HuH-7.5 (cell line): ENCODE measurements around the gene PLPP3.

ENCODE experiments used
- DNase-seq: peaks from one replicate; pipeline ENCODE4 v3.0.0; 2011; ENCODE audit warnings: low spot score

The PLPP3 gene

DNA sequence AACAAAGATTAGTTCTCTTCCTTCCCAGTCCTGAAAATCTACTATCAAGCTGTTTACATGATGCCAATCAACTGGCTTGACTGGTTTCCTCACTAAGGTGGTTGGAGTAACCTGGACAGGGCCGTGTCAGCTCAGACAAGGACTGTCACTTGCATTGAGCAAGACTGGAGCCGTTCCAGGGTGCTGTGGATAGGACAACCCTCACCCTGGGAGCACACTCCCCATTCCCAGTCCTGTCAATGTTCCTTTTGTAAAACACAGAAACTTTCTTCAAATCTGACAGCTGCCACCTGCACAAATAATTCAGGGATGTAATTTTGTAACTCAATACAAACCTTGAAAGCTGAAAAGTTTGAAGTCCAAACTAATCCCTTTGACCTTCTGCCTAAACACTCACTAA is 31.4 kb downstream of the PLPP3 start:
- DNase-seq: no peak

- no peak for DNase-seq
These were observed 31.9 kb downstream of the PLPP3 start for GRCh38 chr1:56547473-56547872.

GRCh38 chr1:56545711-56546110 is 33.7 kb downstream of the PLPP3 start:
- DNase-seq: no peak

DNA sequence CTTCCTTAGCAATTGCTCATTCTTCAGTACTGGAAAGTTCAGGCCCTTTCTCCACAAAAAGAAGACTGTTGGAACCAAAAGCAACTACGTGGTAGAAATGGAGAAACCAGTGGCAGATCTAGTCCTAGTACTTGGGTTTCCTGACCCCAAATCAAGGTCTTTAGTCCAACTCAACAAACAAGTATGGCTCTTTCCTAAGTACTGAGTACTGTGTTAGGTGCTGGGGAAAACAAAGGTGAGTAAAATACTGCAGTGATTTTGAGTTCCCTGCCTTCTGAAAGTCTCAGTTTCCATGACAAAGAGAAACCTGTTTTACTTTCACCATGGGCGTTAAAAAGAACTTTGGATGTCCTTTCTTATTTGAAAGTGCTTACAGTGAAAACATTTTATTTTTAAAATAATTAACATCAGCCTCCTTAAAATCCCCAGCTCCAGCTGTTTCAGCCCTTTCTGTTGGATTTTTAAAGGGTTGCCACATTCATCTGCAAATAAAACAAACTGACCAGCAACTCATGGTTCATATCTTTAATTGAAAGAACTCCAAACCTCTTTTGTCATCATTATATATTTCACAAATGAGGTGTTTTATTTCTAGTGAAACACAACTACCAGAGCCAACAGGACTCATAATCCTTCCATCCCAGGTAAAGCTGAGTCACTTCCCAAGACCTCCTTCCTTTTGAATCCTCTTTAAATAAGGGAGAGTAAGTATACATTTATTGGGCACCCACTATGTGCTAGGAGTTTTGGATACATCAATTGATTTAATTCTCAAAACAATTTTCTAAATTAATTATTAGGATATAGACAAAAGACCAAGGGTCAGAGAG is 35.4 kb downstream of the PLPP3 start:
- no peak for DNase-seq

GRCh38 chr1:56542651-56543050 is 36.7 kb downstream of the PLPP3 start:
- DNase-seq: no peak

- DNase-seq: no peak
These were observed 38.0 kb downstream of the PLPP3 start for GRCh38 chr1:56541408-56541807.

DNA sequence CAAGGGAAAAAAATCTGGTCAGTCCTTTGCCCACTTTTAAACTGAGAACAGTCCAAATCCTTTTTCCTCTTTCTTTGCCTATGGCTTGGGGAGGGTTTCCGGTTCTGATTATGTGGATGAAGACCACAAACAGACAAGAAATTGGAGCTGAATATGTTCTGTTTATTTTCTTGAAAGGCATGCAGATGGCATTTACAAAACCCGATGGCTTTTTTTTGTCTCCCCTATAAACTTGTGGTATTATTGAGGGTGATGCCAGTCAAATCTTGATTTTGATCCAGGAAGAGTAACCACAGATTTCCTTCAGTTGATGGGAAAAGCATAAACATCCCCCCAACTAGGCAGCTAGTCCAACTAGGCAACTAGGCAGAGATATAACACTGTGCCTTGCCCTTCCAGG is 38.9 kb downstream of the PLPP3 start:
- no peak for DNase-seq

DNA sequence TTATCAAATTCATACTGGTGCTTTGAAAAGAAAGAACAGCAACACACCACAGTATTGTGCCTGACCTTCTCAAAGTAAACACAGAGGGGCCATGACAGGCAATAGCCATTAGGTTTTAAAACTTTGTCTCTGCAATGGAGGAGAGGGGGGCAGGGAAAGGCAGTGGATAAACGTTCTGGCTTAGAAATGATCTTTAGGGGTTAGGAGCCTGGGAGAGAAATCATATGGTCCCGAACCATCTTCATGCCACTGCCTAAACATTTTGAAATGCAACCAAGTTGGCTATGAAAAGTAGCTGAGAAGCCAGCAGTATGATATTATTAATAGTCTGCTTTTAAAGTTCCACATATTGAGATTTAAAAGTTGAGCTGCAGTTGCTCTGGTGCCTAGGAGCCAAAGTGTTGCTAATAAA is 39.8 kb downstream of the PLPP3 start:
- no peak for DNase-seq

DNA sequence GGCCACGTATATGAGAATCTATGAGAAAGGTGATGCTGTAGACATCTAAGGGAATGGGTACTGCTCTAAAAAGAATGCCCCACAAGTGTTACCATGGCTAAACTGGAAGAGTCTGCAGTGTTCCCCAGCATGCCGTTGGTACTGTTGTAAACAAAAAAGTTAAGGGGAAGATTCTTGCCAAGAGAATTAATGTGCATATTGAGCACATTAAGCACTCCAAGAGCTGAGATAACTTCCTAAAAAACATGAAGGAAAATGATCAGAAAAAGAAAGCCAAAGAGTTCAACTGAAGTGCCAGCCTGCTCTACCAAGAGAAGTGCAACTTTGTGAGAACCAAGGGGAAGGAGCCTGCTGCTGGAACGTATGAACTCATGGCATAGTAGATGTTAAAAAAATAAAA is 40.8 kb downstream of the PLPP3 start:
- no peak for DNase-seq

GRCh38 chr1:56537660-56538059 is 41.7 kb downstream of the PLPP3 start:
- DNase-seq: no peak

GRCh38 chr1:56535939-56536338 is 43.4 kb downstream of the PLPP3 start:
- DNase-seq: no peak

GRCh38 chr1:56535362-56535761 is 44.0 kb downstream of the PLPP3 start:
- DNase-seq: no peak

GRCh38 chr1:56534130-56534651 is 45.2 kb downstream of the PLPP3 start:
- no peak for DNase-seq

DNA sequence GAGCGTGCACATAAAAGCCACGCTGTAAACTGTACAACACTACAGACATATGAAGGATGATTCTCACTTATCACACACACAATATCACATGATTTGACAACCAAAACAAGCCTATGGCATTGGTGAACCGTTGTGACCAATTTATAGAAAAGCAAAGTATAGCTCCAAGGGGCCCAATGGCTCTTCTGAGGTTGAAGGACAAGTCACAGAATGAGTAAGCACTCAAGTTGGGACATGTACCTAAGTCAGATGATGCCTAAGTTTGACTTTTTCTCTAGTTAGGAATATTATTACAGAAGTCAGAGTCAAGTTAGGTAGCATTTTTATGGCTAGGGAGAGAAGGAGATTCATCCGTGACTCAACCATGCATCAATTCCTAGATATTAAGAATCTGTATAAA is 45.7 kb downstream of the PLPP3 start:
- no peak for DNase-seq

GRCh38 chr1:56533197-56533596 is 46.2 kb downstream of the PLPP3 start:
- no peak for DNase-seq

DNA sequence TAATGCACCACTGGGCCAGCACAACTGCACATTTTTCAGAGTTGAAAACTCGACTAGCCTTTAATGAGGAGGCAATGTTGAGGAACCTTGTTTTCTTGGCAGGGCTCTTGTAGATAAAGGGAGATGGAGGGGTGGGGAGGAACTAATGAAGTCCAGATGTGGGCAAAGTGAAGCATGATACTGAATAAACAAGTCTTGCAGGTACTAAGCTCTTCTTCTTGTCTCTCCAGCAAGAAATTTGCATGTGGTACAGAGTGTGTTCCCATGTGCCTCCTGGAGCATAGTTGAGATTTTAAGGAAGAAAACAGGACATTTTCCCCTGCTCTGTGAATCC is 47.0 kb downstream of the PLPP3 start:
- DNase-seq: no peak

- no peak for DNase-seq
These were observed 47.6 kb downstream of the PLPP3 start for GRCh38 chr1:56531624-56532349.

DNA sequence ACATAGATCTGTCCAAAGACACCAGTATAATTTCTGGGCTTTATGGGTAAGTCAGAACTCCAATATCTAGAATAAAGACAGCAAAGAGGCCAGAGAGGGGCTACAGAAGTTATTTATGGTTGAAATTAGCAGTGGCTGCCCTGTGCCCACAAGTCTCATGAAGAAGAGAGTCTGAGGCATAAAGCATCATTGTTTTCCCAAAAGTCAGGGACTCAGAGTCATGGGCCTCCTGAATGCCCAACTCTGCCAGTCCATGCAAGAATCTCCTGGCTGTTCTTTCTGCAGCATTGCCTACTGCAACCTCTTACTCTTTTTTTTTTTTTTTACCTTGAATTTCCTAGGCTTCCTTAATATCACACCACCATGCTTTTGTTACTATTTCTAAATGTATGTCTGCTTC is 49.6 kb downstream of the PLPP3 start:
- no peak for DNase-seq

- no peak for DNase-seq
These were observed 51.6 kb downstream of the PLPP3 start for GRCh38 chr1:56527548-56528302.

DNA sequence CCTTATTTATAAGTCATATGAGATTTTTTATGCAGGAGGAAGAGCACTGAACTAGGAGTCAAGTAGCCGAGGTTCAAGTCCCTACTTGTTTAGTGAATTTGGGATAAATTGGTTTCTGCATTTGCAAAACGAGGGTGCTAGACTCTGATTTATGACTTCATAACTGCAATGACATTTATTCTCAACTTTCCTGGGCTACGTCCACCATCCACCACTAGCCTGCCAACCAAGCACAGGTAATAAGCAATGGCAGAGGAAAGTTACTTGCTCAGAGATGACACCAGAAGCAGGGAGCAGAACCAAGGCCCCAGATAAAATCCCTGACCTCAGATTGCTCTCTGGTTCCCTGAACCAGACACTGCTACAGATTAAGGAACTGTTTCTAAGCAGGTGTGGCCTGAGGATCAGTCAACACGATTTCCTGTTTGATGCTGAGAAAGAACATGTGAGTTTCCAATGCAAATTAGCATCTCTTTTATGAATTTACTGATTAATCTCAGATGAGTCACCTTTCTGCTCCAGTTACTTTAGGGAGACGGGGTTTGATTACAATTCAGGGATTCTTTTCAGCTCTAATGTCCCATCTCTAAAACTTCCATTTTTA is 52.7 kb downstream of the PLPP3 start:
- DNase-seq: no peak

DNA sequence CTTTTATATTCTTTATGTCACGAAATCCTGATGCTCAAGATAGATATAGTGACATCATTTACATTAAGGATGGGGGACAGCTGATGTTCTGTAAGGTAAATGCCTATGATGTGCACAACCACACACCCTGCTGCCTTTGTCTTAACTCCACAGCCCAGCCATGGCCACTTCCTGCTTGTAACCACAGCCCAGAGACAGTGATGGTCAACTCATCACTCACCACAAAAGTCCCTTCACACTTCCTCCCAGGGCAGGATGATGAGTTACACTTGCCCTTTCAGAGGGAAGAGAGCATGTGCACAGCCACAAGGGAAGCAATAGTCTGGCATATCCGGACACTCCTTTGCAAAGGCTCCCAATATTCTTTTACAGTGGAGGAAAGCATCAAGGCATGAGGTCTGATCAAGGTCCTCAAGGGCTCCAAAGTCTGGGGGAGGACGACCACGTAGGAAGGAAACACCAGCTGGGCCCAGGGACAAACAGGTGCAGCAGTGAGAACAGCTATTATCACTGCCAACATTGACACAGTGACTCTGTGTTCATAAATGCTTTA is 53.8 kb downstream of the PLPP3 start:
- no peak for DNase-seq

DNA sequence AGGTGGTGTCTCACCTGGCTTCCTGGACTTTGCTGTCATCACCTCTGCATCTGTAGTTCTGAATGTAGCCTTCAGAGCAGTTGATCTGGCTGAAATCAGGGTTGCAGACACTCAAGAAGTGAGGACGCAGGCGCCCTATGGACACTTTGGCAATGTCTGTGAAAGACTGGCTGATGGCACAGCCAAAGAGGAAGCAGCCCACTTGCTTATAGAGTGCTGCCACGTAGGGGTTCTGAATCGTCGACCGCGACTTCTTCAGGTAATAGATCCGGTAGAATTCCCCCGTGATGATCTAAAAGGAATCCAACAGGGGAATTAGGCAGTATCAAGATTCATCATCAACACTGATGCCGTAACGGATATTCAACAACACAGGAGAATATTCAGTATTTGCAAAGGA is 55.1 kb downstream of the PLPP3 start:
- DNase-seq: no peak
